Neural cell (in vitro differentiated cells): ENCODE measurements around the gene TAX1BP3. TPM values are rescaled to one million over a fixed set of nuclear protein-coding genes. Genes with fewer than 3 reads are reported as not detected.
A peak's percentile ranks its signal among the peaks of the same experiment; 100 is the strongest.

Experiments used
- H2AFZ ChIP-seq: fragments of 200-600, 300-800 bp; sonication (generic), shearing (Covaris generic); 2 replicates; pipeline ENCODE4 v1.6.0; 2014; ENCODE audit warnings: low read depth, mild to moderate bottlenecking, antibody characterized with exemption, low read length, moderate library complexity
- H3F3A ChIP-seq: fragments of 200-600 bp; shearing (Covaris generic); 2 replicates; pipeline ENCODE4 v1.6.1; 2016; ENCODE audit warnings: mild to moderate bottlenecking, moderate library complexity, mixed read lengths, antibody characterized with exemption, low read length; ENCODE audit not compliant: insufficient read depth, poor library complexity, severe bottlenecking
- H3K27ac ChIP-seq: fragments of 200-600, 300-800 bp; sonication (generic), shearing (Covaris generic); 2 replicates; pipeline ENCODE4 v1.5.1; 2014; ENCODE audit warnings: mild to moderate bottlenecking, low read length, moderate library complexity
- H3K27me3 ChIP-seq: fragments of 300-800, 200-600 bp; sonication (generic), shearing (Covaris generic); 2 replicates; pipeline ENCODE4 v1.6.0; 2014; ENCODE audit warnings: mild to moderate bottlenecking, low read depth, low read length, moderate library complexity; ENCODE audit not compliant: insufficient read depth
- H3K36me3 ChIP-seq: fragments of 300-800, 200-600 bp; sonication (generic), shearing (Covaris generic); 2 replicates; pipeline ENCODE4 v1.5.1; 2014; ENCODE audit warnings: mild to moderate bottlenecking, antibody characterized with exemption, low read length, moderate library complexity; ENCODE audit not compliant: insufficient read depth
- H3K4me2 ChIP-seq: fragments of 300-800, 200-600 bp; sonication (generic), shearing (Covaris generic); 2 replicates; pipeline ENCODE4 v1.6.0; 2014; ENCODE audit warnings: mild to moderate bottlenecking, low read length
- H3K4me3 ChIP-seq: fragments of 300-800, 200-600 bp; sonication (generic), shearing (Covaris generic); 2 replicates; pipeline ENCODE4 v1.5.1; 2014; ENCODE audit warnings: mild to moderate bottlenecking, low read length, moderate library complexity
- H3K79me2 ChIP-seq: fragments of 200-600 bp; shearing (Covaris generic); replicated peaks from 2 replicates; pipeline ENCODE4 v1.6.0; 2014; ENCODE audit warnings: mild to moderate bottlenecking, low read length, moderate library complexity; ENCODE audit not compliant: insufficient read depth
- H3K9ac ChIP-seq: fragments of 300-800, 200-600 bp; sonication (generic), shearing (Covaris generic); 2 replicates; pipeline ENCODE4 v1.6.1; 2016; ENCODE audit warnings: mild to moderate bottlenecking, low read length, mixed read lengths
- H3K9me2 ChIP-seq: fragments of 200-600 bp; shearing (Covaris generic); 2 replicates; pipeline ENCODE4 v1.6.1; 2016; ENCODE audit warnings: mild to moderate bottlenecking, low read length, mixed read lengths; ENCODE audit not compliant: insufficient read depth
- H3K9me3 ChIP-seq: fragments of 200-600, 300-800 bp; sonication (generic), shearing (Covaris generic); 2 replicates; pipeline ENCODE4 v1.6.1; 2016; ENCODE audit warnings: mild to moderate bottlenecking, mixed run types, low read length, moderate library complexity, mixed read lengths
- H4K20me1 ChIP-seq: fragments of 200-600 bp; shearing (Covaris generic); 2 replicates; pipeline ENCODE4 v1.6.1; 2016; ENCODE audit warnings: mild to moderate bottlenecking, mixed run types; ENCODE audit not compliant: insufficient read depth
- CTCF ChIP-seq: fragments of 450-650 bp; IDR thresholded peaks from 2 replicates; pipeline ENCODE4 v1.5.1; 2014; ENCODE audit warnings: antibody characterized with exemption, mild to moderate bottlenecking, moderate library complexity; ENCODE audit not compliant: poor library complexity, severe bottlenecking
- EP300 ChIP-seq: fragments of 450-650 bp; conservative IDR thresholded peaks from 2 replicates; pipeline ENCODE4 v1.6.1; 2014; ENCODE audit warnings: antibody characterized with exemption, mild to moderate bottlenecking, moderate library complexity; ENCODE audit not compliant: poor library complexity, severe bottlenecking
- EZH2 ChIP-seq: fragments of 200-600, 300-800 bp; shearing (Covaris generic), sonication (generic); IDR thresholded peaks from 2 replicates; pipeline ENCODE4 v1.6.1; 2014; ENCODE audit warnings: antibody characterized with exemption, low read length, borderline replicate concordance, mild to moderate bottlenecking; ENCODE audit not compliant: insufficient read depth, poor library complexity, severe bottlenecking
- MXI1 ChIP-seq: fragments of 450-650 bp; conservative IDR thresholded peaks from 2 replicates; pipeline ENCODE4 v1.6.1; 2014; ENCODE audit warnings: antibody characterized with exemption, mild to moderate bottlenecking; ENCODE audit not compliant: poor library complexity, severe bottlenecking
- POLR2AphosphoS5 ChIP-seq: IDR thresholded peaks from 2 replicates; pipeline ENCODE4 v1.6.1; 2012
- RAD21 ChIP-seq: fragments of 450-650 bp; conservative IDR thresholded peaks from 2 replicates; pipeline ENCODE4 v1.6.1; 2014; ENCODE audit warnings: antibody characterized with exemption, mild to moderate bottlenecking, moderate library complexity
- SMC3 ChIP-seq: fragments of 450-650 bp; conservative IDR thresholded peaks from 2 replicates; pipeline ENCODE4 v1.6.1; 2014; ENCODE audit warnings: antibody characterized with exemption, mild to moderate bottlenecking, moderate library complexity; ENCODE audit not compliant: poor library complexity
- TAF1 ChIP-seq: IDR thresholded peaks from 2 replicates; pipeline ENCODE4 v1.6.1; 2012; ENCODE audit warnings: low read depth
- polyA plus RNA-seq: library from polyadenylated mRNA; depleted of rRNA; stranded (reverse); fragments of >200 nt; gene quantifications from 2 replicates; pipeline ENCODE4 v1.2.3, GENCODE V29; 2014
- TF ChIP-seq, protein P1 (sequence below): IDR thresholded peaks from 2 replicates; pipeline ENCODE4 v1.6.1; 2012; ENCODE audit warnings: borderline replicate concordance

Gene TAX1BP3
- polyA plus RNA-seq, 1 donor from 2014 or later = 79.2 TPM

DNA sequence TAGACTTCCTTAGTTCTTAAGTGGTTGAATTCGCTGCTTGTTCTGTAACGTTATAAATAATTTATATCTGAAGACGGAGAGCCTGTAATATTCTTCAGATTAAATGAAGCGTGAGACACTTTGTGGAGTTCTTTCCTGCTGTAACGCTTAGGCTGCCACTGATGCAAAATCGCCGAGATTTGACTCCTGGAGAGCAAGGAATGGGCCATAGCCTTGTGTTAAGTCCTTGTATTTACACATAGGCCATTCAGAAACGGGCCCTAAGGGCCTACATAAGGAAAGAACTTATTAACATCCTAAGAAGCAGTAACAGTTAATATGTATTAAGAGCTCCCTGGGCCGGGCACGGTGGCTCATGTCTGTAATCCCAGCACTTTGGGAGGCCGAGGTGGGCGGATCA, 1.2 kb upstream of the TAX1BP3 start:
- no peaks in the 10 kb centered on the region for H3K9me3 ChIP-seq
- H3K27ac ChIP-seq = peak overlapping the region; percentile 76
- no peaks in the 10 kb centered on the region for H3K9me2 ChIP-seq
- H3F3A ChIP-seq = no peaks in the 10 kb centered on the region
- no peak for TF ChIP-seq MXI1
- TF ChIP-seq, protein P1, sequence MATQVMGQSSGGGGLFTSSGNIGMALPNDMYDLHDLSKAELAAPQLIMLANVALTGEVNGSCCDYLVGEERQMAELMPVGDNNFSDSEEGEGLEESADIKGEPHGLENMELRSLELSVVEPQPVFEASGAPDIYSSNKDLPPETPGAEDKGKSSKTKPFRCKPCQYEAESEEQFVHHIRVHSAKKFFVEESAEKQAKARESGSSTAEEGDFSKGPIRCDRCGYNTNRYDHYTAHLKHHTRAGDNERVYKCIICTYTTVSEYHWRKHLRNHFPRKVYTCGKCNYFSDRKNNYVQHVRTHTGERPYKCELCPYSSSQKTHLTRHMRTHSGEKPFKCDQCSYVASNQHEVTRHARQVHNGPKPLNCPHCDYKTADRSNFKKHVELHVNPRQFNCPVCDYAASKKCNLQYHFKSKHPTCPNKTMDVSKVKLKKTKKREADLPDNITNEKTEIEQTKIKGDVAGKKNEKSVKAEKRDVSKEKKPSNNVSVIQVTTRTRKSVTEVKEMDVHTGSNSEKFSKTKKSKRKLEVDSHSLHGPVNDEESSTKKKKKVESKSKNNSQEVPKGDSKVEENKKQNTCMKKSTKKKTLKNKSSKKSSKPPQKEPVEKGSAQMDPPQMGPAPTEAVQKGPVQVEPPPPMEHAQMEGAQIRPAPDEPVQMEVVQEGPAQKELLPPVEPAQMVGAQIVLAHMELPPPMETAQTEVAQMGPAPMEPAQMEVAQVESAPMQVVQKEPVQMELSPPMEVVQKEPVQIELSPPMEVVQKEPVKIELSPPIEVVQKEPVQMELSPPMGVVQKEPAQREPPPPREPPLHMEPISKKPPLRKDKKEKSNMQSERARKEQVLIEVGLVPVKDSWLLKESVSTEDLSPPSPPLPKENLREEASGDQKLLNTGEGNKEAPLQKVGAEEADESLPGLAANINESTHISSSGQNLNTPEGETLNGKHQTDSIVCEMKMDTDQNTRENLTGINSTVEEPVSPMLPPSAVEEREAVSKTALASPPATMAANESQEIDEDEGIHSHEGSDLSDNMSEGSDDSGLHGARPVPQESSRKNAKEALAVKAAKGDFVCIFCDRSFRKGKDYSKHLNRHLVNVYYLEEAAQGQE = no peak
- TF ChIP-seq EP300 = no peak
- no peak for TF ChIP-seq SMC3
- no peak for TF ChIP-seq CTCF
- no peak for TF ChIP-seq EZH2
- TF ChIP-seq TAF1 = no peak
- TF ChIP-seq POLR2AphosphoS5 = no peak
- no peak for TF ChIP-seq RAD21
- H3K4me2 ChIP-seq = peak overlapping the region; percentile 66
- peak overlapping the region; percentile 85 for H3K9ac ChIP-seq
- H3K79me2 ChIP-seq = peaks cover 30% of the 10 kb centered on the region
- no peak overlapping the region for H2AFZ ChIP-seq
- H3K27me3 ChIP-seq = no peaks in the 10 kb centered on the region
- H4K20me1 ChIP-seq = no peaks in the 10 kb centered on the region
- H3K36me3 ChIP-seq = no peaks in the 10 kb centered on the region
- peak overlapping the region; percentile 100 for H3K4me3 ChIP-seq

GRCh38 chr17:3669085-3669347, 638 bp upstream of the TAX1BP3 start:
- Histone ChIP-seq H3K27ac (peak overlapping the region; percentile 76), H3K4me3 (peak overlapping the region; percentile 100), H3K4me2 (peak overlapping the region; percentile 66), H3F3A (no peaks in the 10 kb centered on the region), H4K20me1 (no peaks in the 10 kb centered on the region), H3K9me3 (no peaks in the 10 kb centered on the region), H2AFZ (peak overlapping the region; percentile 88), H3K36me3 (no peaks in the 10 kb centered on the region), H3K9me2 (no peaks in the 10 kb centered on the region), H3K9ac (peak overlapping the region; percentile 85), H3K79me2 (peaks cover 30% of the 10 kb centered on the region), H3K27me3 (no peaks in the 10 kb centered on the region)
- TF ChIP-seq CTCF (no peak), MXI1 (no peak), RAD21 (no peak), EZH2 (no peak), SMC3 (no peak), EP300 (no peak), TAF1 (no peak), POLR2AphosphoS5 (no peak)
- TF ChIP-seq, protein P1 = no peak
